ENCODE data around the gene PGAP6. TPM values are rescaled to one million over a fixed set of nuclear protein-coding genes. Genes with fewer than 3 reads are reported as not detected.
"Not testable (repeated sequence)": the region's sequence is repeated elsewhere in the genome, so short reads cannot be mapped to it uniquely, and the experiment has no call there.

Gene PGAP6
- polyA plus RNA-seq (2013, experiment 1 of 2; ENCODE audit: insufficient read length) = 55.1 TPM
- 53.5 TPM for polyA plus RNA-seq (2013, experiment 2 of 2; ENCODE audit: insufficient read length)

DNA sequence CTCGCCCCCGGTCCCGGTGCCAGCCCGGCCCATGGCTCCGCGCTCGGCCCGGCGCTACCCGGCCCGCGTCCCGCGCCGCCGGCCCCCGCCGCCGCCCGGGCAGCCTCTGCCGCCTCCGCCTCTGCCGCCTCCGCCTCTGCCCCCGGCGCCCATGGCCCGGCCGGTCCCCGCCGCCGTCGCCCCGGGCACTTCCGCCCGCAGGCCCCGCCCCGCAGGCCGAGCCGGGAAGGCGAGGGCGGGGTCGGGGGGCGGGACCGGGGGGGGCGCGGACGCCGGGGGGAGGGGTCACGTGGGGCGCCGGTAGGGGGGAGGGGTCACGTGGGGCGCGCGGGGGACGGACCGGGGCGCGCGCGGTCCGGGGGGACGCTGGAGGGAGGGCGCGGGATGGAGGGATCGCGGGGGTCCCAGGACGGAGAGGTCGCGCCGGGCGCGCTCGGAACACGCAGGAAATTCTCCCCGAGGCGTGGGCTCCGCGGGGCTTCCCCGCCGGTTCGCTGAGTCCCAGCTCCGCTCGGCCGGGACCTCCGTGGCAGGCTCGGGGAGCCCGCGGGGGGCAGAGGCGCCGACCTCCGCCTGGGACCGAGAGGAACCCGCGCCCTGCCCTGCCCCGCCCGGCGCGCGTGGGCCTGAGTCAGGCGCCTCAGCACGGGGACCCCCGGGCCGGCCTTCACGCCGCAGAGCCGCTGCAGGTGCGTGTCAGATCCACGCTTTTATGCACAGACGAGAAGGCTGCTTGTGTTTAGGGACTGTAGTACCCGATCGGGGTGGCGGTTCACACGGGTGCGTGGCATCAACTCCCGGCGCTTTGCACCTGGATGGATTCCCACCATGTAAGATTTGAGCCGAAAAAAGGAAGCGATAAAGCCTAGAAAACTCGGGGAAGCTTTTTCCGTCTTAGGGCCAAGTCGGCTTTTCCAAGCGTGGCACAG is at the start of gene PGAP6:
Gene PGAP6, minus strand, starts transcription at position 190 of the 929 bp plus-strand sequence. Its CDS starts 157 bp downstream, at position 33.
- DNase-seq = peak; percentile 72

DNA sequence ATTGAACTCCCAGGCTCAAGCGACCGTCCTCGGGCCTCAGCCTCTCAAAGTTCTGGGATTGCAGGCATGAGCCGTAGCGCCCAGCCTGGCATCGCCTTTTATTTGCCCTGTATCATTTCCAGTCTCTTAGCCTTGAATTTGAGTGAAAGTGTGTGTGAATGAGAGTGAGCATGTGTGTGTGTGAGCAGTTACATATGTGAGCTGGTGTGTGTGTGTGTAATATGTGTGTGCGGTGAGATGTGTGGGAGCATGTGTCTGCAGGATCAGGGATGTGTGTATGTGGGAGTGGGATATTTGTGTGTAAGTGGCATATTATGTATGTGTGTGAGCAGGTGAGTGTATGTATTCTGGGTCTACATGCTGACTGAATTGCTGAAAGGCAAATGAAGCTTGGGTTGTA is 49.1 kb upstream of the PGAP6 start:
- DNase-seq = no peak

GRCh38 chr16:427250-427649 is 45.5 kb upstream of the PGAP6 start:
- DNase-seq = no peak

DNA sequence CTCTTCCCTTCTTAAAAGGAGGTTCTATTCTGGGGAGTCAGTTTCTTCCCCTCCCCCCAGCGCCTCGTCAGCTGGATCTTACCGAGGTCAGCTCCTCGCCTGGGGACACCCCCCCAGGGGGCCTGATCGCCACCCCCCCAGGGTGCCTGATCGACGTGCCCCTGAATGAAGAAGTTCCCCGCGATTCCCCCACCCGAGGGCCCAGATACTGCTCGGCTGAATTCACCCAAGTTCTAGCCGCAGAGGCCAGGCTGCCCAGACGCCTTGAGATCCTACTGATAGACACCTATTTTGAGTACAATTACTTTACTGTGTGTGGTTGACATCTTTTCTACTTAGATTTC is 45.1 kb upstream of the PGAP6 start:
- DNase-seq = no peak

- DNase-seq = no peak
These were observed 44.5 kb upstream of the PGAP6 start for GRCh38 chr16:426115-426905.

DNA sequence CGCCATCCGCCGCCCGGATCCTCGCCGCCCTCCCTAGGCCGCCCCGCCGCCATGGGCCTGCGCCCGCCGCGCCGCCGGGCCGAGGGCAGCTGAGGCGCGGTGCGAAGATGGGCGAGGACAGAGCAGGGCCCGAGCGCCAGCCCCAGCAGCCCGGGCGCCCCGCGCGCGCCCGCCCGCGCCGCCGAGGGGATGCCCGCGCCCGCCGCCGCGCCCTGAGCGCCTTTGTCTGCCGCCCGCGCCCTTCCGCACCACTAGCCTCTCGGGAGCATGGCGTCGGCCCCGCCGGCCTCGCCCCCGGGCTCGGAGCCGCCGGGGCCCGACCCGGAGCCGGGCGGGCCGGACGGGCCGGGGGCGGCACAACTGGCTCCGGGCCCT is 43.9 kb upstream of the PGAP6 start:
- DNase-seq = no peak

- peak; percentile 85 for DNase-seq
These were observed 43.4 kb upstream of the PGAP6 start, which contains the start of gene RAB11FIP3 for GRCh38 chr16:425082-425718. Gene RAB11FIP3, plus strand, starts transcription at chr16:425649. Its CDS starts 358 bp downstream, at chr16:426007.

- peak; percentile 21 for DNase-seq
These were observed 42.9 kb upstream of the PGAP6 start for GRCh38 chr16:424623-425081.

DNA sequence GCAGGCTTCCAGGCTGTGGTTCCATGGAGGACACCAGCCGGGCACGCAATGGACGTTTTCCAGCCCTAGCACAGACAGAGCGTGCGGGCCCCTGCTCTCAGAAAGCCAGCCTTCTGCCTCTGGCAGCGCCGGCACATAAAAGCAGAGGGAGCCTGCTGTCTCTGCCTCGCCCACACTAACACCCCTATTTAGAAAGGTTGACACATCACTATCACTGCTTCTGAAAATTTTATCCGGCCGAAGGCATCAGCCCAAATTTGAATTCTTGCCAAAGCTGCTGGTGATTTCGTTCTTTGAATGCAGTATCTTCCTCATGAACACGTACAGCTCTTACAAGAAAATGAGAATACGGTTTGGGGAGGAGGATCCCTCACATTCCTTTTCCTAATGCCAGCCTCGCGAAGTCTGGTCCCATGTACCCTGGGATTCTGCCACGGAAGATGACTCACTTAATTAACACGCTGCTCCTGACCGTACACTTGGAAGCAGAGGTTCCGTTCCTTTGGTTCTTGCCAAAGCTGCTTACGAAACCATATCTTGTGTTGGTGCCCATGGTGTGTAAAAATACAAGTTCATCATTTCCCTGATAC is 42.4 kb upstream of the PGAP6 start:
- peak; percentile 95 for DNase-seq

GRCh38 chr16:422179-422578 is 40.4 kb upstream of the PGAP6 start:
- not testable (repeated sequence) for DNase-seq

DNA sequence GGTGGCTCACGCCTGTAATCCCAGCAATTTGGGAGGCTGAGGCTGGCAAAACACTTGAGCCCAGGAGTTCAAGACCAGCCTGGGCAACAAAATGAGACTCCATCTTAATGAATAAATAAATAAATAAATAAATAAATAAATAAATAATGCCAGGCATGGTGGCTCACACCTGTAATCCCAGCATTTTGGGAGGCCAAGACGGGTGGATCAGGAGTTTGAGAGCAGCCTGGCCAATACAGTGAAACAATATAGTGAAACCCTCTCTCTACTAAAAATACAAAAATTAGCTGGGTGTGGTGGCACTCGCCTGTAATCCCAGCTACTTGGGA is 33.4 kb upstream of the PGAP6 start:
- DNase-seq = not testable (repeated sequence)

GRCh38 chr16:414395-415169 is 32.8 kb upstream of the PGAP6 start:
- DNase-seq = no peak

GRCh38 chr16:411576-412265 is 29.9 kb upstream of the PGAP6 start:
- DNase-seq = no peak

DNA sequence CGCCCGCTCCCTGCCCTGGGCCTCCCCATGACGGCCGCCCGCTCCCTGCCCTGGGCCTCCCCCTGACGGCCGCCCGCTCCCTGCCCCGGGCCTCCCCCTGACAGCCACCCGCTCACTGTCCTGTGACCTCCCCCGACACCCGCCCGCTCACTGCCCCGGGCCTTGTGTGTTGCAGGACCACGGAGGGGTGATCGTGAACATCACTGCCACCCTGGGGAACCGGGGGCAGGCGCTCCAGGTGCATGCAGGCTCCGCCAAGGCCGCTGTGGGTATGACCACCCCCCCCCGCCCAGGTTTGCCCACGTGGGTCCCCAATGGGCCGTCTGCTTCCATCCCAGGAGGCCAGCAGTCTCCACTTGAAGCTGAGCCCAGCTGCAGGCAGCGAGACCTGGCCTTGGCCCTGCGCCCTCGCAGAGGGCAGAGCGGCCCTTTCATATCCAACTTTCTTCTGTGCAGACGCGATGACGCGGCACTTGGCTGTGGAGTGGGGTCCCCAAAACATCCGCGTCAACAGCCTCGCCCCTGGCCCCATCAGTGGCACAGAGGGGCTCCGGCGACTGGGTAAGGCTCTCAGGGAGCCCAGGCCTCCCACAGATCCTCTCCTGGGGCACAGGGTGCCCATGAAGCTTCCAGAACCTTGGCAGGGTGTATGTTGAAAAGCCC is 28.9 kb upstream of the PGAP6 start:
- DNase-seq = no peak

DNA sequence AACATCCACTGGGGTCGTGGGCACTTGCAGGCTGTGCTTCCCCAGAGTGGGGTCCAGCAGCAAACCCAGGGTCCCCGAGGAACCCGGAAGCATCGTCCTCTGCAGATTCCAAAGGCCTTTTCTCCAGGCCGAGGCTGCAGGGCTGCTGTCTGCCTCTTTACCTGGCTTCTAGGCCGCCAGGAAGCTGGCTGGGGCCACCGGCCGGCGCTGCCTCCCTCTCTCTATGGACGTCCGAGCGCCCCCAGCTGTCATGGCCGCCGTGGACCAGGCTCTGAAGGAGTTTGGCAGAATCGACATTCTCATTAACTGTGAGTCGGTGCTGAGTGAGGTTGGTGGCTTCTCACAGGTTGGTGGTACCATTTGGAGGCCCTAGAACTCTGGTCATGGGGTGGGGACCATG is 25.5 kb upstream of the PGAP6 start:
- DNase-seq = no peak

GRCh38 chr16:405548-406506 is 24.0 kb upstream of the PGAP6 start:
- no peak for DNase-seq

DNA sequence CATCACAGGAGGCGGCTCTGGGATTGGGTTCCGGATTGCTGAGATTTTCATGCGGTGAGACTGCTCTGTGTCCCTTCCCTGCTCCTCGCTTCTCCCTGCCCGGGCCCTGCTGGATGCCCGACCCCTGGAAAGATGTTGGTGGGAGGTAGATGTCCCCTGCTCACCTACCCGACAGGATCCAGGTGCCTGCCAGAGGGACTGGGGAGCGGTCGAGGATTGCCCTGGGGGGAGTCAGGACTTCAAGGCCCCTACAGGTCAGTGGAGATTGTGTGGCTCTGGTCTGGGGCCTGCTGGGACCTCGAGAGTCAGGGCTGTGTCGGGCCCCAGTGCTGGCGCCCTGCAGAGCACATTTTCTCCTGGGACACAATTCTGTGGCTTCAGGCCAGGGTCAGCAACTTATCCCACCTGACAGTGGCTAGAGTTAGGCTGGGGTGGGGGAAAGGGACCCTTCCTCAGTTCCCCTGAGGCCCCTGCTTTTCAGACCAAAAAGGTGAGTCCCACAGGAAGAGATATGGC is 23.3 kb upstream of the PGAP6 start:
- no peak for DNase-seq

GRCh38 chr16:401468-402348 is 19.9 kb upstream of the PGAP6 start, which contains the start of gene DECR2:
Gene DECR2, plus strand, starts transcription at chr16:401885. Its CDS starts 79 bp downstream, at chr16:401964.
- DNase-seq = peak; percentile 92
